ENCODE measurements around the gene GAS7. TPM values are rescaled to one million over a fixed set of nuclear protein-coding genes. Genes with fewer than 3 reads are reported as not detected.
A peak's percentile ranks its signal among the peaks of the same experiment; 100 is the strongest.
"Not testable (repeated sequence)": the region's sequence is repeated elsewhere in the genome, so short reads cannot be mapped to it uniquely, and the experiment has no call there.

GAS7 gene
- total and polyA plus RNA-seq, 8 donors = 4.1 to 185 (median 30.5) TPM

DNA sequence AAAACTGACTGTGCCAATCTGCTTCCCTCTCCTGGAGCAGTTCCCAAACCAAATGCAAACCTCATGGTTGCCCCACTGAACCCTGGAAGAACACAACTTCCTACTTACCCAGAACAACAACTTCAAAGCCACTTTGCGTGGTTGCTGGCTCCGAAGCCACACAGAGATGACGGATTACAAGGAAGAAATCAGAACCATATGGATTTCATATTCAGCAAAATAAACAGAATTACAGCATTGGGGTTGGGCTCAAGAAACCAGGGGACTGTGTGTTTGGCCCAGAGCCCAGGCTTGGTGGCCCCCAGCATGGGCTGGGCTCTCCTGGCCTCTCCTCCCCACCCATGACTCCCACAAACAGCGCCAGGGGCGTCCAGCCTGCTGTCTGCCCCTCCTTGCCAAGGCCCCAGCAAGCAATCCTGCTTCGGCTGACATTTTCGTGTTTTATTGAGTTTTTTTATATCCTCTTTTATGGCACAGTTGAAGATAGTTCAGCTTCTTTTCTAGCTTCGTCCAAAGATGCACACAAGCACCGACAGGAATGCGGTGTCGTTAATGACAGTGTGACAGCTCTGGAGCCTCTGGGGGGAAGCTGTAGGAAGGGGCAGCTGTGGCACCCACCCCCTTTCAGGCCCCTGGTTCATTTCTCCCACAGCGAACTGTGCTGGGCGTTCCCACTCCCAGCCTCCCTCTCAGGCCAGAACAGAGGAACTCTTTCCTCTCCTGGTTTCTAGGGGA lies 137.1 kb downstream of the GAS7 start:
- intact Hi-C loops (cut with DNase I; ENCODE audit: low total_unique reads) = no loop called here
- WGBS, 5 donors = 63 to 73% (median 66%) methylated on average over 12 to 13 of the region's 13 CpGs
- Histone ChIP-seq H3K36me3 (no peaks in the 10 kb centered on the region), H3K27ac (peak overlapping the region in 4 of 5 donors; percentile 42 to 62 (median 53)), H3K4me3 (no peak overlapping the region), H3K4me1 (peaks cover 0 to 37% (median 14%) of the 10 kb centered on the region in 4 donors), H3K9me3 (peaks cover 0 to 7% (median 4%) of the 10 kb centered on the region in 4 donors), H3K27me3 (no peaks in the 10 kb centered on the region)
- DNase-seq = peak in 1 of 2 donors; percentile 76
- TF ChIP-seq POLR2AphosphoS5 (IDR thresholded peaks at IDR 0.05) = no peak
- TF ChIP-seq POLR2A (IDR thresholded peaks at IDR 0.05) = no peak
- TF ChIP-seq EP300 (IDR thresholded peaks at IDR 0.05) = no peak
- TF ChIP-seq, protein P1, sequence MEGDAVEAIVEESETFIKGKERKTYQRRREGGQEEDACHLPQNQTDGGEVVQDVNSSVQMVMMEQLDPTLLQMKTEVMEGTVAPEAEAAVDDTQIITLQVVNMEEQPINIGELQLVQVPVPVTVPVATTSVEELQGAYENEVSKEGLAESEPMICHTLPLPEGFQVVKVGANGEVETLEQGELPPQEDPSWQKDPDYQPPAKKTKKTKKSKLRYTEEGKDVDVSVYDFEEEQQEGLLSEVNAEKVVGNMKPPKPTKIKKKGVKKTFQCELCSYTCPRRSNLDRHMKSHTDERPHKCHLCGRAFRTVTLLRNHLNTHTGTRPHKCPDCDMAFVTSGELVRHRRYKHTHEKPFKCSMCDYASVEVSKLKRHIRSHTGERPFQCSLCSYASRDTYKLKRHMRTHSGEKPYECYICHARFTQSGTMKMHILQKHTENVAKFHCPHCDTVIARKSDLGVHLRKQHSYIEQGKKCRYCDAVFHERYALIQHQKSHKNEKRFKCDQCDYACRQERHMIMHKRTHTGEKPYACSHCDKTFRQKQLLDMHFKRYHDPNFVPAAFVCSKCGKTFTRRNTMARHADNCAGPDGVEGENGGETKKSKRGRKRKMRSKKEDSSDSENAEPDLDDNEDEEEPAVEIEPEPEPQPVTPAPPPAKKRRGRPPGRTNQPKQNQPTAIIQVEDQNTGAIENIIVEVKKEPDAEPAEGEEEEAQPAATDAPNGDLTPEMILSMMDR (IDR thresholded peaks at IDR 0.05) = no peak

- Histone ChIP-seq H3K4me1 (peaks cover 0 to 37% (median 14%) of the 10 kb centered on the region in 4 donors), H3K27ac (peak overlapping the region in 3 of 5 donors; percentile 42 to 62 (median 55)), H3K9me3 (peaks cover 0 to 5% (median 2%) of the 10 kb centered on the region in 4 donors), H3K27me3 (no peaks in the 10 kb centered on the region), H3K36me3 (no peaks in the 10 kb centered on the region), H3K4me3 (no peak overlapping the region)
- TF ChIP-seq EP300 (IDR thresholded peaks at IDR 0.05) (no peak), POLR2A (IDR thresholded peaks at IDR 0.05) (no peak), POLR2AphosphoS5 (IDR thresholded peaks at IDR 0.05) (no peak)
- TF ChIP-seq, protein P1 (IDR thresholded peaks at IDR 0.05) = no peak
- 87 to 92% (median 90%) methylated on average over 8 of the region's 8 CpGs for WGBS, 5 donors
- intact Hi-C loops (cut with DNase I; ENCODE audit: low total_unique reads) = no loop called here
- DNase-seq = no peak
Observed at GRCh38 chr17:10060526-10060925, 137.9 kb downstream of the GAS7 start.

- intact Hi-C loops (cut with DNase I; ENCODE audit: low total_unique reads) = no loop called here
- Histone ChIP-seq H3K4me3 (no peak overlapping the region), H3K9me3 (no peaks in the 10 kb centered on the region), H3K36me3 (no peaks in the 10 kb centered on the region), H3K4me1 (peaks cover 0 to 37% (median 14%) of the 10 kb centered on the region in 4 donors), H3K27ac (peak overlapping the region in 1 of 5 donors; percentile 10), H3K27me3 (no peaks in the 10 kb centered on the region)
- 49 to 76% (median 64%) methylated on average over 11 of the region's 11 CpGs for WGBS, 5 donors
- TF ChIP-seq EP300 (IDR thresholded peaks at IDR 0.05) (no peak), POLR2A (IDR thresholded peaks at IDR 0.05) (no peak), POLR2AphosphoS5 (IDR thresholded peaks at IDR 0.05) (no peak)
- TF ChIP-seq, protein P1 (IDR thresholded peaks at IDR 0.05) = no peak
- peak in 1 of 2 donors; percentile 85 for DNase-seq
Observed at GRCh38 chr17:10059684-10060211, 138.7 kb downstream of the GAS7 start.

DNA sequence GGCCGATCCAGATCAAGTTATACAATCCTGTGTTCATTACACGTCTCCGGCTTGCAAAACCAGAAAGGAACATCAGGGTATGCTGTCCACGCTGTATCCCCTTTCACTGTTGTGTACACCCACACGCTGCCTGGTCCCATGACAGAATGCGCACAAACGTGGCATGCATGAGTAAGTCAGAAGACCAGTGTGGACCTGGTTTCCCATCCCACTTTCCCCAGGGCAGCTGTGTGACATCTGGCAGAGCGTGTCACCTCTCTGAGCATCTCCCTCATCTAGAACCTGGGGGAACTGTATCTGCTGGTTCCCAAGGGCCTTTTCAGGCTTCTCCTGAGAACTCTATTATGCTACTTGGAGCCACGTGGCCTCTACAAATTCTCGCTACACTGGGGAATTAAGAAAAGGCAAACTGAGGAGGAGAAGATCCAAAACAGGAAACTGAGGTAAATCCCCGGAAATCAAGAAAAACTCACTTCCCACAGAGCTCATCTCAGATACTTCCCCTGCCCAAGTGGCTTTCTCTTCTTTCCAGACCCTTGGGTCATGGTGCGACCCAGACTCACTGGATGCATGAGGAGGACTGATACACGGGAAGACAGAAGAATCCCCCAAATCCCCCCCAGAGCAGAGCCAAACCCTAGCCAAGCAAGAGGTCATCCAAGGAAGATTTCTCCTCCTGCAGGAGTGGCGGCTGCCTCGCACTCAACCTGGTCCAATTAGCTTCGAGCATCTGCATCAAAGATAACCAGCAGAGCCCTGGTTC lies 139.3 kb downstream of the GAS7 start:
- no peak overlapping the region for H3K27ac ChIP-seq
- H3K36me3 ChIP-seq = no peaks in the 10 kb centered on the region
- intact Hi-C loops (cut with DNase I; ENCODE audit: low total_unique reads) = no loop called here
- H3K4me1 ChIP-seq = peaks cover 0 to 37% (median 14%) of the 10 kb centered on the region in 4 donors
- 84 to 91% (median 87%) methylated on average over 16 of the region's 16 CpGs for WGBS, 5 donors
- TF ChIP-seq, protein P1 (IDR thresholded peaks at IDR 0.05) = no peak
- TF ChIP-seq EP300 (IDR thresholded peaks at IDR 0.05) (no peak), POLR2AphosphoS5 (IDR thresholded peaks at IDR 0.05) (no peak), POLR2A (IDR thresholded peaks at IDR 0.05) (no peak)
- H3K4me3 ChIP-seq = no peak overlapping the region
- no peak for DNase-seq
- H3K9me3 ChIP-seq = no peaks in the 10 kb centered on the region
- no peaks in the 10 kb centered on the region for H3K27me3 ChIP-seq

- H3K9me3 ChIP-seq; H3K27me3 ChIP-seq; H3K36me3 ChIP-seq; DNase-seq; H3K4me3 ChIP-seq; H3K27ac ChIP-seq; intact Hi-C loops (cut with DNase I; ENCODE audit: low total_unique reads): not testable (repeated sequence)
- peaks cover 0 to 27% (median 11%) of the 10 kb centered on the region in 4 donors for H3K4me1 ChIP-seq
- WGBS, 5 donors = 90 to 98% (median 93%) methylated on average over 17 to 25 of the region's 25 CpGs
Observed at GRCh38 chr17:10057466-10057865, 140.9 kb downstream of the GAS7 start.

Measured in stomach (tissue), 9 donors.